Astrocyte of the spinal cord (primary cell): Measurements from ENCODE around the gene SLC51B.

Experiments used
- DNase-seq: peaks from one replicate; pipeline ENCODE4 v3.0.0; 2011; ENCODE audit warnings: low read depth, low spot score
- H3K4me3 ChIP-seq: 2 replicates; pipeline ENCODE4 v1.5.1; 2011; ENCODE audit warnings: low read depth, mild to moderate bottlenecking, low read length, moderate library complexity
- CTCF ChIP-seq: IDR thresholded peaks from 2 replicates; pipeline ENCODE4 v1.5.1; 2012; ENCODE audit warnings: low read depth, mild to moderate bottlenecking, low read length, inconsistent platforms
- in situ Hi-C: cut with HindIII; loops from 2 replicates; pipeline ENCODE4 v1.10.0; 2017; ENCODE audit warnings: low sequenced_read_pairs

The SLC51B gene

GRCh38 chr15:65029736-65030208 is 15.4 kb upstream of the SLC51B start:
- TF ChIP-seq CTCF = no peak
- no peak for DNase-seq
- in situ Hi-C loops = no loop called here
- H3K4me3 ChIP-seq = no peak overlapping the region

- TF ChIP-seq CTCF = peak; percentile 83
- H3K4me3 ChIP-seq = no peak overlapping the region
- in situ Hi-C loops = no loop called here
- peak; percentile 53 for DNase-seq
Observed at GRCh38 chr15:65032801-65033537, 12.2 kb upstream of the SLC51B start.

- in situ Hi-C loops = no loop called here
- peak; percentile 49 for DNase-seq
- TF ChIP-seq CTCF = peak; percentile 69
- no peak overlapping the region for H3K4me3 ChIP-seq
Observed at GRCh38 chr15:65033659-65034269, 11.4 kb upstream of the SLC51B start.

GRCh38 chr15:65034719-65035118 is 10.5 kb upstream of the SLC51B start:
- TF ChIP-seq CTCF = no peak
- in situ Hi-C loops = no loop called here
- no peak overlapping the region for H3K4me3 ChIP-seq
- DNase-seq = no peak

- in situ Hi-C loops = no loop called here
- no peak for TF ChIP-seq CTCF
- DNase-seq = no peak
- H3K4me3 ChIP-seq = no peak overlapping the region
Observed at GRCh38 chr15:65037309-65037708, 7.9 kb upstream of the SLC51B start.

- DNase-seq = no peak
- in situ Hi-C loops = no loop called here
- TF ChIP-seq CTCF = no peak
- no peak overlapping the region for H3K4me3 ChIP-seq
Observed at GRCh38 chr15:65038428-65038827, 6.8 kb upstream of the SLC51B start.
